Fibroblast of peridontal ligament (primary cell): ENCODE results near the gene GNG7.
"Not testable (repeated sequence)": the region's sequence is repeated elsewhere in the genome, so short reads cannot be mapped to it uniquely, and the experiment has no call there.

Experiments used
- DNase-seq: peaks from one replicate; pipeline ENCODE4 v3.0.0-alpha.2; 2010; ENCODE audit errors: extremely low read depth

The GNG7 gene

DNA sequence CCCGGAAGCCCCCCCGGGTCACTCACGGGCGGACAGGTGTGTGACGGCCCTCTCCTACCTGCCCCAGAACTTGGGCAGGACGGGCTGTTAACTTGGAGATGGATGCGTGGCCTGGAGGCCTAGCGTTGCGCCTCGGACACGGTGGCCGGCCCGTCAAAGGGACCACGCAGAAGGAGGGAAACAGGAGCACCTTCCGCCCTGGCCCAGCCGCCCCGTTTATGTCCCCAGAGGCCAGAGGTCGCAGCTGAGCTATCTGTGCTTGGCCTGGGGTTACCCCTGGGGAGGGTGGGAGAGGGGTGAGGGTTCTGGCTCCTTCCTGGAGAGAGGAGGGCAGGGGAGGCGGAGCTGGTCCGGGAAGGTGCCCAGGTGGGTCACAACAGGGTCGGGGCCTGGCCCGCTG is 190.9 kb downstream of the GNG7 start:
- no peak for DNase-seq

DNA sequence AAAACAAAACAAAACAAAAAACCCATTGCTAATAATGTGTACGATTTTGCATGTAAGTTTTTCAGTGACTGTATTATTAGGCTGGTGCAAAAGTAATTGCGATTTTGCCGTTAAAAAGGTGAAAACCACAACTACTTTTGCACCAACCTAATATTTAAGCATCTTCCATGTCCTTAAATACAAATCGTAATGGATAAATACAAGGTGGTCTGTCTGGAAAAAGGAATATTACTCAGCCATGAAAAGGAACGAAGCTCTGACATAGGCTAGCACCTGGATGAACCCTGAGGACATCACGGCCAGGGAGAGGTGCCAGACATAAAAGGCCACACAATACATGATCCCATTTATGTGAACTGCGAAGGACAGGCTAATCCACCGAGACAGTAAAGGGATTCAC is 193.4 kb downstream of the GNG7 start:
- DNase-seq = no peak

DNA sequence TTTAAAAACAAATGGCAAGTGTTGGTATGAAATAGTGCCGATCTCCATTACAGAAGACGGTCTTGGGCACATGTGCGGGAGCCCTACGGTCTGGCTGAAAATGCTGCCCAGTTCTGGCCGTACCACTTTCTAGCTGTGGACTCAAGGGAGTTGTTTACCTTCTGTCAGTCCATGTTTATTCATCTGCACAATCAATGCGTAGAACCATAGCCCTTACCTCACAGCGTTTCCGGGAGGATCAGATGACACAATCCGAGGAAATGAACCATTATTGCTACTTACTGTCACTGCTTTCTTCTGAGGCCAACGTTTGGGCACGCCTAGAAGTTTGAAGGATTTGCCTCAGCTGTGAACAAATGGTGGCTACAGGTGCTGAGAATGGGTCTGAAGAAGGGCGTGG is 195.4 kb downstream of the GNG7 start:
- DNase-seq = peak; percentile 69

DNA sequence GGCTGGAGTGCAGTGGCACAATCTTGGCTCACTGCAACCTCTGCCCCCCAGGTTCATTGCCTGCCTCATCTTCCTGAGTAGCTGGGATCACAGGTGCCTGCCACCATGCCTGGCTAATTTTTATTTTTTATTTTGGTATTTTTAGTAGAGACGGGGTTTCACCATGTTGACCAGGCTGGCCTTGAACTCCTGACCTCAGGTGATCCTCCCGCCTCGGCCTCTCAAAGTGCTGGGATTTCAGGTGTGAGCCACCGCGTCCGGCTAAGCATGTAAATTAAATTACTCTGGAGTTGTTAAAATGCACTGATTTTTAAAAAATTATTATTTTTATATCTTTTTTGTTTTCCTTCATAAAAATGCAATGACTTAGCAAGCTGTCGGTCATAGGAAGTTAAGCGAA is 195.8 kb downstream of the GNG7 start:
- not testable (repeated sequence) for DNase-seq

DNA sequence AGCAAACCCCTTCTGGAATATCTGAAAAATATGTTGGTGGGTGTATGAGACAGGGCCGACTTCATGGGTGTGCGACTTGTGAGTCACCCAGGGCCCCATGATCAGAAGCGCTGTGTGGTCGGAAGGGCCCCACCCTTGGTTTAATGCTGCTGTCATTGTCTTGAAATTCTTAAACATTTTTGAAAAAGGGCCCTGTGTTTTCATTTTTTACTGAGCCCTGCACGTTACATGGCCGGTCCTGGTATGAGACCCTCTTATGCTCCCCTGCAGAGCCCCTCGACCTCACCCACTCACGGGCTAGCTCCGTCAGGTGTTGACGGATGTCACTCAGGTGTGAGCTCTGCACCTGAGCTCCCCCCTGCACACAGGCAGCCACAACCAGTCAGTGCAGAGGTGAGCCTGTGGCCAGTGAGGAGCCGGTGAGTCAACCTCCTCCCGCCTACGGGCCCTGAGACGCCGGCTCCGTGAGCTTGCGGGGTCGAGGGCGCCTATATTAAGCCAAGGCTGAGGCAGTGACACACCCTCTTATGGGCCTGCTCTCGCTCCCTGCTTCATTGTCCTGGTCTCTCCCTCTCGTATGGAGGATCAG is 198.9 kb downstream of the GNG7 start:
- DNase-seq = peak; percentile 62

DNA sequence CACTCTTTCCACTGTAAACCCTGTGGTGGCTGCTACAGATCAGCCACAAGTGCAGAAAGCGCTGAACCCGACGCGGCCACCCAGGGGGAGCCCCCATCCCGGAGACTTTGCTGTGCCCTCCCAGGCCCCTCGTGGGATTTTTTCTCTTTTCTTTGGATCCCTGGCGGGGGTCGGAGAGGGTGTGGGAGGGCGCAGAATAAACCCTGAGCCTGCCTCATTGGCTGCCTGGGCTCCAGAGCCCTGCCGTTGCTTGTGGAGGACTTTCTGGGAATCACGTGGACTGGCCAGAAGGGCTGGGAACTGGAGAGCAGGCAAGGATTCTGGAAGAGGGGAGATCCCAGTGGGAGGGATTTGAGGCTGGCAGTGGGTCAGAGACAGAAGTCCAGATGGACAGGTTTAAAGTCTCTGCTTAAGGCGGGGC is 201.6 kb downstream of the GNG7 start:
- DNase-seq = no peak

DNA sequence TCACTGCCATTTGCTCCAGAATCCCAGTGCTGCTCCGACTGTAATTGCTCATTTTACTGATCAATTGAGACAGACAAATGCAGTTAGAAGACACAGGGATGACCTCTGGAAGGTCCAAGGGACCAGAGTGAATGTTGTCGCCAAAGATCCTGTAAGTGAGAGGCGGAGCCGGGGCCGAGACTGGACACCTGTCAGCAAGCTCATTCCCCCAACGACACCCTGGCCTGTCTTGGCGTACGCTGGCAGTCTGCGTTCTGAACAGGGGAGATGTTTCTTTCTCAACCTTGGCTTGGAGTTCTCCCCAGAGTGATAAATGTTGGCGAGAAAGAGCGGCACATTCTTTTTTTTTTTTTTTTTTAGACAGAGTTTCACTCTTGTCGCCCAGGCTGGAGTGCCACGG is 202.3 kb downstream of the GNG7 start:
- DNase-seq = no peak

DNA sequence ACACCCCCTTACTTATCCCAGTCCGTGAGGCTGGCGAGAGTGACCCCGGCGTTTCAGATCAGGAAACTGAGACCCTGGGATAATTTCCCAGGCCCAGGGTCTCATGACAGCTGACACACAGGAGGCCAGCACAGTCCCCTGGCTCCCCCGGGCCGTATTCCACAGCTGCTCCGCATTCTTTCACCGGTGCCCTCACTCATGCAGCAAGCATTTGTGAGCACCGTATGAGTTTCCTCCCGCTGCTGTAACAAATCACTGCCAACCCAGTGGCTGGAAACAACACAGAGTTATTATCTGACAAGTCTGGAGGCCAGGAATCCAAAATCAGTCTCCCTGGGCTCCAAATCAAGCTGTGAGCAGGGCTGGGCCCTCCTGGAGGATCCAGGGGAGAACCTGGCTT is 205.3 kb downstream of the GNG7 start:
- no peak for DNase-seq

DNA sequence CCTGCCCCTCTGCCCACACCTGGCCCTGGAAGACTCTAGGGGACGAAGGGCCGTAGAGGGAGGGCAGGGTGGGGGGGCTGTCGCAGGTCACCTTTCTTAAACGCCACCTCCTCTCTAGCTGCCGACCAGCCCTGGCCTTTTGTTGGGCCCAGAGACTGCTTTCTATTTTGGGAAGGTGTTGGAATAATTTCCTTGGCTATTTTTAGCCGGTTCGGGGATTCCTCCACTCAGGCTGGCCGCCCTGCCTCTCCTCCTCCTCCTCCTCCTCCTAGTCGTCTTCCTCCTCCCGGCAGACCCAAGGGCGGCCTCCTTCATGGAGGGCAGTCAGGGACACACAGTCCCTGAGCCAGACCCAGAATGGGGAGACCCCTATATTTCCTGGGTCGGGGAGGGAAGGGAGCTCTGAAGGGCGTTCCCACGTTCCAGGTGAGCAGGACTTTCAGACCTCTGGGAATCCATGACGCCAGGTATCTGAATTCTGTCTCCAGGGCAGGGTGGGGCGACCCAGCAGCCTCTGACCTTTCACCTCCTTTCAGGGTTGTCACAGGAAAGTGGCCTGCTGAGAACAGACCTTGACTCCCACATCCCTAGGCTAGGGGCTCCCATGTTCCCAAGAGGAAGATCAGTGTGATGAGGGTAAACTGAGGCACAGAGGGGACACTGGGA is 206.7 kb downstream of the GNG7 start:
- peak; percentile 22 for DNase-seq

DNA sequence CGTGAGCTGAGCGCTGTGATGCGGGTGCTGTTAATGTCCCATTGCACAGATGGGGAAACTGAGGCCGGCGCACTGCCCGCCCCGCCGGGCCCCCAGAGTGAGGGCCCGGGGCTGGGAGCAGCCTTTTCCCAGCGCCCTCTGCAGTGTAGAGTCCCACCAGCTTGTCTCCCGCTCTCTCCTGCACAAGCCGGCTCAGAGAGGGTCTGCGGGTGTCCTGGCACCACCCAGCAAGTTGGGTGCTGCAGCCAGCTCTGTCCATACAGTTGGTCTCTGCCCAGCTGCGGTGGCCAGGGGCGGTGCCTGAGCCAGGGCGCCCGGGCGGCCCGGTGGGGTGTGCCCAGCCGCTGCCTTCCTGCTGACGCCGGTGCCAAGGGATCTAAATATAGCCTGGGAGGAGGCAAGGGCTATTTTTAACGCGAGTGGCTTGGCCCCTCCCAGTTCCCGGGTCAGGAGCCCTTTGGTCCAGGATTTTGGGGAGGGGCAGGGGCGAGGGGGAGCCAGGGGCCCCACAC is 207.3 kb downstream of the GNG7 start:
- DNase-seq = peak; percentile 70

DNA sequence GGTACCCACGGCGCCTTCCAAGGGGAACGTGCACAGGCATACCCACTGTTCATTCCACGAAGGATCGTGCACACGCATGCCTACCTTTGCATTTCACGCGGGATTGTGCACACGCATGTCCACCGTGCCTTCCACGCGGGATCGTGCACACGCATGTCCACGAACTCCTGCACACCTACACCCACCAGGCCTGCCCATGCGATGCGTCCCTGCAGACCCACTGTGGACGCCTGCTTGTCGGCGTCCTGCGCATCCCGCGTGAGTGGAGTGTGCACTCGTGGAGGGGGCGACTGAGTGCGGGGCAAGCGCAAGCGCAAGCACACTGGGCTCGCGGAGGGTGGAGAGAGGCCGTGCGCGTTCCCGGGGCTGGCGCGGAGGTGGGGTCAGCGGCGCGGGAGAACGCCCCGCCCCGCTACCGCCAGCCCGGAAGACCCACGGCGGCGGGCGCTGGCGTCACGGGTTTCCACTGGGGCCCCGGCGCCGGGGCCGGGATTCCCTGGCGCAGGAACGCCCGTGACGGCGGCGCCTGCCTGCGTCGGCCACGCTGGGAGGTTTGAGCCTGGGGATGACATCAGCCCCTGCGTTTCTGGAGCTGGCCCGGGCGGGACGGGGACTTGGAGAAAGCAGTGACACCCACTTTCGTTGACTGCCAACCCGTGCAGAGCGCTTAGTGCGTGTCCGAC is 207.9 kb downstream of the GNG7 start:
- DNase-seq = peak; percentile 73

DNA sequence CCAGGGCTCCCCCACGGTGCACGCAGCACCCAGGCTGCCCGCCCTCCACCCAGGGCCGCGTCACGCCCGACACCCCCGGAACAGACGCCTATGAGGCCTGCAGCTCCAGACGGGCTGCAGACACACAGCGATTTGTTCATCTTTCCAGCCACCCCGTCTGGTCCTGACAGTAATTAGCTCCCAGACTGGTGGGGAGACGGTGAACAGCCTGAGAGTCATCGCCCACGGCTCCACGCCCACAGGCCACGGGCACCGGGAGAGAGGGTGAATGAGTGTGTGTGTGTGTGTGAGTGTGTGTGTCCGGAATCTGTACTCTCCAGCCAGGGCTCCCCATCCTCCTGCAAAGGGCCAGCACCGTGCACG is 208.4 kb downstream of the GNG7 start:
- DNase-seq = peak; percentile 40

DNA sequence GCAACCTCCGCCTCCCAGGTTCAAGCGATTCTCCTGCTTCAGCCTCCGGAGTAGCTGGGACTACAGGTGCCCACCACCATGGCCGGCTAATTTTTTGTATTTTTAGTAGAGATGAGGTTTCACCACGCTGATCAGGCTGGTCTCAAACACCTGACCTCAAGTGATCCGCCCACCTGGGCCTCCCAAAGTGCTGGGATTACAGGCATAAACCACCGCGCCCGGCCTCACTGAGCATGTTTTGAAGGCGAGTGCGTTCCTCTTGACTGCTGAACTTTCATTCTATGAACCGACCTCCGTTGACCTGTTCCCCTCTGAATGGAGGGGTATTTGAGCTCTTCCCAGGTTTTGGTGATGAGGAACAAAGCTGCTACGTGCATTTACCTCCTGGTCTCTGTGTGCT is 209.0 kb downstream of the GNG7 start:
- DNase-seq = not testable (repeated sequence)

DNA sequence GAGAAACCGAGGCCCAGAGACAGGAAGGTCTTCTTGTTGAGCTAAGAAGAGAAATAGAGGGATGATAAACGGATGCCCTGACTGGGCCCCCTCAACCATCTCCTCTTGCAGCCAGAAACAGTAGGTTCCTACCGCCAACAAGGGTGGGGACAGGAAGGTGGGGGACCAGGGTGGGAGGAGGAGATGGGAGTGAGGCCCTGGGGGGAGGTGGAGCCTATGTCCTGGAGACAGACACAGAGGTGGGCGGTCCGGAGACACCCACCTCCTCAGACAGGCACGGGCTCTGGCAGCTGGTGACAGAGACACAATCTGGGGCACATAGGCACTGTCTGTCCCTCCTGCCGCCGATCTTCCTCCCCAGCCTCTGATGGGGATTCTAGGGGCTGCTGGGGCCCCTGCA is 209.6 kb downstream of the GNG7 start:
- DNase-seq = no peak

DNA sequence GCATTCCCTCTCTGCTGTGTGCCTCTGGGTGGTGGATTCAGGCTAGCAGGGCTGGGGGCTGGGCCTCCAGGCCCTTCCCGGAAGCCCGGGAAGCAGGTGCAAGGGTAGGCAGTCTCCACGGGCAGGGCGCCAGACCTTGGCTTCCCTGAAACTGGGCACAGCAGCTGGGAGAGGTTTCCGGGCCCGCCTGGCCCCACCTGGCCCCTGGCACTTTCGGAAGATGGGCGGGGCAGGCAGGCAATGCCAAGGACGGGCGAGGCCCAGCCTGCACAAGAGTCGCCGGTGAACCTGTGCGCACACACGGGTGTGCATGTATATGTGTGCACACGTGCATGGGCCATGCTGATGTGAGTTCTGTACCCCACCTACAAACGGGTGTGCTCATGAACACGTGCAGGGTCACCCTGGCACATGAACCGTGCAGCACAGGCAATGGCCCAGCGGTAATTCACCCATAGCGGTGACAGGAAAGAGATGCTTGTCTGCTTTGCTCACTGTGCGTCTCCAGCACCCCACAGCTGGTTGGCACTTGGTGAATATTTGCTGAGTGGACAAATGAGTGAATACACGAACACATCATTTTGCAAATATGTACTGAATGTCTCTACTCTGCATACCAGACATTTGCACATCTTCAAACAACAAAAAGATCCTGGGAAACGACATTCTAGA is 211.2 kb downstream of the GNG7 start:
- peak; percentile 63 for DNase-seq

DNA sequence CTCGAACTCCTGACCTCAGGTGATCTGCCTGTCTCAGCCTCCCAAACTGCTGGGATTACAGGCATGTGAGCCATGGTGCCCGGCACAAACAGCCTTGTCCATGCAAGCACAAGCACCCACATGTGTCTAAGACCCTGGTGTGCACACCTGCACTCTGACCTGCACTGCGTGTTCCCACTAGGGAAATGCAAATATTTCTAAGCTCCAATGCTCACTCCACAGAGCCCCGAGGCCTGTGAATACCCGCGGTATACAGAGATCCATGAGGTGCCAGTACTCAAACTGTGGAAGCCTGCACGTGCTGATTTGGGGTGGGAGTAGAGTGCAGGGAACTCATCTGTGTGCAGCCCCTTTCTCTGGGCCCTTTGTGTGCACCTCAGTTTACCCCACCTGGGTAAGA is 211.8 kb downstream of the GNG7 start:
- DNase-seq = no peak

DNA sequence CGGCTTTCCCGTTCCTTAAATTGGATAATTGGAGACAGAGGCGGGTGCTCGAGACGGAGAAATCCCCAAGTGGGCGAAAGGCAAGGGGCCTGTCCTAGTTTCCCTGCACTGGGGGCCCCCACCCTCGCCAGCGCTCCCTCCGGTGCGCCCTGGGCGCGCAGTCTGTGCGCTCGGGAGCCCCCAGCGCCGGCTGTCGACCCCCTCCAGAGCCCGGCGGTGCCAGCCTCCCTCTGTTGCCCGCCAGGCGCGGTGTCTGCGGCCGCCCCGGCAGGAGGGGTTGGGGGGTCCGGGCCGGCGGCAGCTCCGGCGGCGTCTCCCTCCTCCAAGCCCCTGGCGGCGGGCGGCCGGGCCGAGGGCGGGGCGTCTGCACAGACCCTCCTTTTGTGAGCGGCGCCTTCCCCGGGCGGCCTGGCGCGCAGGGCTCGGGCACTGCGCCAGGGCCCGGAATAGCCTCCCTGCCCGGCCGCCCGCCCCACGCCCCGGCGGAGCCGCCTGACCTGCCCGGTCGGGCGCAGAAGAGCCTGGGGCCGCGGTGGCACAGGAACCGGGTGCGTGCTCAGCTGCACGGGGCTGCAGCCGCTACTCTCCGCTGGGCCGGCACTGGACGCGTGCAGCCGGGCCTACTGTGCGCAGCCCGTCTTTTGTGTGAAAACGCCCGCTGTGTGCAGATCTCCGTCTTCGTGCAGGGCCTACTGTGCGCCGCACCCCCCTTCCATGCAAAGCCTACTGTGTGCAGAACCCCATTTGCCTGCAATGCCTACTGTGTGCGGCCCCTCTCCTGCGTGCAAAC is 213.4 kb downstream of the GNG7 start:
- DNase-seq = no peak

DNA sequence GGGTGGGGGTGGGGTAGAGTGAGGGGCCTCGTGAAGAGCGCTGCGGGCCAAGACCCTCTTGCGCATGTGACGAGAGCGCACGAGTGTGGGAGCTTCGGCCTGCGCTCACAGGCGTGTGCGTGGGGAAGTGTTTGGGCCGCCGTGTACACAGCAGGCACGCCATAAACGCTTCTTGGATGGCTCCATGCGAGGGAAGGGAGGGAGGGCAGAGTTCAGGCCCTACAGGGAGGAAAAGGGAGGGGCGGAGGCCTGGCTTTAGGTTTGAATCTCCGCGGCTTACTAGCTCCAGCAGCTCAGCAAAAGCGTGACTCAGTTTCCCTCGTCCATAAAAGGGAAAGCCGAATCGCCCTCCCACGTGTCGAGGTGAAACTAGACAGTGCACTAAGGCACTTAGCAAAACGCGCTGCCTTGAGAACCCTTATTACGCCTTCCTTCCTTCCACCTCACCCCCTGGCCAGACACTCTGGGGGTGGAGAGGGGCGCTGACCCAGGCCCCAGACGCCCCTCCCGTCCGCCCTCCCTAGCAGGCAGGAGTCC is 214.0 kb downstream of the GNG7 start:
- DNase-seq = no peak

DNA sequence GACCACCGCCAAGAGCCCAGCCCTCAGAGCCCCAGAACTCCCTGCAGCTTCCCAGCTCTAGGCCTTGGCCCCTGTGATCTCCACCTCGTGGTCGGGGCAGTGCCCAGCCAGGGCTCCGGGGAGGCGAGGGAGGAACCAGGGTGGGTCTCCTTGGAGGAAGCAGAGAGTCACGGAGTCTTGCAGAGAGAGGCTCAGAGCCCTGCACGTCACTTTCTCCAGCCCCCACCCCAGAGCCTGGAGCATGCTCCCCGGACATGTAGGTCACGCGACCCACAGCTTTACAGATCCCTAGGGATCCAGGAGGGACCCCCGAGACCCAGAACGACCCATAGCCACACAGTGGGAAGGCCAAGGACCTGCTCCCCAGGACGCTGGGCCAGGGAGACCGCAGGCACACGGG is 214.7 kb downstream of the GNG7 start:
- no peak for DNase-seq

DNA sequence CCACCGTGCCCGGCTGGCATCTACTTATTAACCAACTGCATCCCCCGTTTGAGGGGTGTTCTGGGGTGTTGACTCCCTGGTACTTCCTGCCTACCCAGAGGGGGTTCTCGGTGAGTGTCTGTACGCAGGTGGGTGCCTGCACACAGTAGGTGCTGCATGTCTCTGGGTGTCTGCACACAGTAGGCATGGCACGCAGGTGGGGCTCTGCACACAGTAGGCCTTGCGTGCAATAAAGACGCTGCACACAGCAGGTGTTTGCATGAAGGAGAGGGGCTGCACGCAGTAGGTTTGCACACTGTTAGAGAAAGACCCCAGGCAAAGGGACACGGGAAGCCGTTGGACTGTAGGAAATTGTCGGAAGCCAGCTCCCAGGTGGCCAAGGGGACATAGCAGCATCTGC is 215.4 kb downstream of the GNG7 start:
- no peak for DNase-seq

DNA sequence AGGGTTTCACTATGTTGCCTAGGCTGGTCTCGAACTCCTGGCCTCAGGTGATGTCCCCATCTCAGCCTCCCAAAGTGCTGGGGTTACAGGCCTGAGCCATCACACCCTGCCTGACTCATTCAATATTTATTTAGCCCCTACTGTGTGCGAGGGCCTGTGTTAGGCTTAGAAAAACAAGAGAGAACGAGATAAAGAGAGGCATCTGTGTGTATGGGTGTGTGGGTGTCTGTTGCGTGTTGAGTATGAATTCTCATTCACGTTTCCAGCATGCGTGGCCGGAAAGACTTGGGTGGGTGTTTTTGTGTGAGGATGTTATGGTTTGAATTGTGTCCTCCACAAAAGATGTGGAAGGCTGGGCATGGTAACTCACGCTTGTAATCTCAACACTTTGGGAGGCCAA is 217.1 kb downstream of the GNG7 start:
- no peak for DNase-seq
